Kidney epithelial cell (primary cell): ENCODE data around the gene HYAL2. TPM values are rescaled to one million over a fixed set of nuclear protein-coding genes. Genes with fewer than 3 reads are reported as not detected.
A peak's percentile ranks its signal among the peaks of the same experiment; 100 is the strongest.

Source experiments
- DNase-seq: peaks from one replicate; pipeline ENCODE4 v3.0.0-alpha.2; 2010; ENCODE audit warnings: low read depth
- H3K27me3 ChIP-seq: 2 replicates; pipeline ENCODE4 v1.6.0; 2011; ENCODE audit warnings: low read length; ENCODE audit not compliant: control insufficient read depth, insufficient read depth
- H3K36me3 ChIP-seq: 2 replicates; pipeline ENCODE4 v1.5.1; 2011; ENCODE audit warnings: low read length; ENCODE audit not compliant: control insufficient read depth, insufficient read depth
- H3K4me3 ChIP-seq: 2 replicates; pipeline ENCODE4 v1.5.1; 2011; ENCODE audit warnings: low read depth, mild to moderate bottlenecking, control low read depth, low read length
- total RNA-seq: library from RNA; depleted of rRNA; stranded (reverse); fragments of >200 nt; gene quantifications from 2 replicates; pipeline ENCODE4 v1.2.3, GENCODE V29; 2015
- TF ChIP-seq, protein P1 (sequence below): IDR thresholded peaks from 2 replicates; pipeline ENCODE4 v1.5.1; 2011; ENCODE audit warnings: mild to moderate bottlenecking, moderate library complexity, low read length, control low read depth, inconsistent platforms; ENCODE audit not compliant: insufficient read depth, poor library complexity, severe bottlenecking

Gene HYAL2, protein sequence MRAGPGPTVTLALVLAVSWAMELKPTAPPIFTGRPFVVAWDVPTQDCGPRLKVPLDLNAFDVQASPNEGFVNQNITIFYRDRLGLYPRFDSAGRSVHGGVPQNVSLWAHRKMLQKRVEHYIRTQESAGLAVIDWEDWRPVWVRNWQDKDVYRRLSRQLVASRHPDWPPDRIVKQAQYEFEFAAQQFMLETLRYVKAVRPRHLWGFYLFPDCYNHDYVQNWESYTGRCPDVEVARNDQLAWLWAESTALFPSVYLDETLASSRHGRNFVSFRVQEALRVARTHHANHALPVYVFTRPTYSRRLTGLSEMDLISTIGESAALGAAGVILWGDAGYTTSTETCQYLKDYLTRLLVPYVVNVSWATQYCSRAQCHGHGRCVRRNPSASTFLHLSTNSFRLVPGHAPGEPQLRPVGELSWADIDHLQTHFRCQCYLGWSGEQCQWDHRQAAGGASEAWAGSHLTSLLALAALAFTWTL
- 89.3 and 104 TPM in 2 replicates for total RNA-seq

- Histone ChIP-seq H3K27me3 (no peaks in the 10 kb centered on the region), H3K36me3 (peaks cover 3% of the 10 kb centered on the region), H3K4me3 (peak within 1 kb of the TSS; percentile 81)
- TF ChIP-seq, protein P1, sequence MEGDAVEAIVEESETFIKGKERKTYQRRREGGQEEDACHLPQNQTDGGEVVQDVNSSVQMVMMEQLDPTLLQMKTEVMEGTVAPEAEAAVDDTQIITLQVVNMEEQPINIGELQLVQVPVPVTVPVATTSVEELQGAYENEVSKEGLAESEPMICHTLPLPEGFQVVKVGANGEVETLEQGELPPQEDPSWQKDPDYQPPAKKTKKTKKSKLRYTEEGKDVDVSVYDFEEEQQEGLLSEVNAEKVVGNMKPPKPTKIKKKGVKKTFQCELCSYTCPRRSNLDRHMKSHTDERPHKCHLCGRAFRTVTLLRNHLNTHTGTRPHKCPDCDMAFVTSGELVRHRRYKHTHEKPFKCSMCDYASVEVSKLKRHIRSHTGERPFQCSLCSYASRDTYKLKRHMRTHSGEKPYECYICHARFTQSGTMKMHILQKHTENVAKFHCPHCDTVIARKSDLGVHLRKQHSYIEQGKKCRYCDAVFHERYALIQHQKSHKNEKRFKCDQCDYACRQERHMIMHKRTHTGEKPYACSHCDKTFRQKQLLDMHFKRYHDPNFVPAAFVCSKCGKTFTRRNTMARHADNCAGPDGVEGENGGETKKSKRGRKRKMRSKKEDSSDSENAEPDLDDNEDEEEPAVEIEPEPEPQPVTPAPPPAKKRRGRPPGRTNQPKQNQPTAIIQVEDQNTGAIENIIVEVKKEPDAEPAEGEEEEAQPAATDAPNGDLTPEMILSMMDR = peak; percentile 2
- no peak for DNase-seq
Measured at GRCh38 chr3:50322386-50323091, at the start of gene HYAL2. Gene HYAL2 (minus strand): TSS chr3:50322745. CDS start chr3:50320489, 2,256 bp downstream.

GRCh38 chr3:50371133-50371685, 48.7 kb upstream of the HYAL2 start:
- DNase-seq = no peak
- H3K4me3 ChIP-seq = no peak overlapping the region
- TF ChIP-seq, protein P1 = no peak
- no peaks in the 10 kb centered on the region for H3K36me3 ChIP-seq
- peaks cover 34% of the 10 kb centered on the region for H3K27me3 ChIP-seq

DNA sequence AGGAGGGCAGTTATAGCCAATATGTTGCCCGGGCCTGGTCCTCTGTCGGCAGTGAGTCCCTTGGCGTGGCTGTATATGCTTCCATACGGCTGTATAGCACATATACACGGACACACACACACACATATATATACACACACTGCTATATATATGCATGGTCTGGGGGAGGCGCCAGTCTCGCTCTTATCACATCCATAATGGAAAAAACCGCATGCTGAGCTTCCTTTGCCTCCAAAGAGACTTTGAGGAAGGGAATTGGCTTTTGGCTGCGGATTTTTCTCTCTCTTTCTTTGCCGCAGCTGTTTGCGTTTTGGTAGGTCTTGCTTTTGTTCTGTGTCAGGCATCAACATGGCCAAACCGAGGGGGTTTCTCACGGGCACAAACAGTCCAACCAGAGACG, 48.0 kb upstream of the HYAL2 start:
- TF ChIP-seq, protein P1 = peak; percentile 11
- H3K36me3 ChIP-seq = no peaks in the 10 kb centered on the region
- H3K4me3 ChIP-seq = no peak overlapping the region
- no peak for DNase-seq
- peaks cover 32% of the 10 kb centered on the region for H3K27me3 ChIP-seq

GRCh38 chr3:50369012-50369670, 46.6 kb upstream of the HYAL2 start:
- DNase-seq = no peak
- no peak overlapping the region for H3K4me3 ChIP-seq
- TF ChIP-seq, protein P1 = no peak
- H3K27me3 ChIP-seq = peaks cover 24% of the 10 kb centered on the region
- H3K36me3 ChIP-seq = no peaks in the 10 kb centered on the region

- H3K36me3 ChIP-seq = no peaks in the 10 kb centered on the region
- TF ChIP-seq, protein P1 = no peak
- H3K4me3 ChIP-seq = no peak overlapping the region
- DNase-seq = no peak
- H3K27me3 ChIP-seq = peaks cover 12% of the 10 kb centered on the region
Measured at GRCh38 chr3:50365842-50366220, 43.3 kb upstream of the HYAL2 start.
